ENCODE data around the gene PAK5.

Gene PAK5

DNA sequence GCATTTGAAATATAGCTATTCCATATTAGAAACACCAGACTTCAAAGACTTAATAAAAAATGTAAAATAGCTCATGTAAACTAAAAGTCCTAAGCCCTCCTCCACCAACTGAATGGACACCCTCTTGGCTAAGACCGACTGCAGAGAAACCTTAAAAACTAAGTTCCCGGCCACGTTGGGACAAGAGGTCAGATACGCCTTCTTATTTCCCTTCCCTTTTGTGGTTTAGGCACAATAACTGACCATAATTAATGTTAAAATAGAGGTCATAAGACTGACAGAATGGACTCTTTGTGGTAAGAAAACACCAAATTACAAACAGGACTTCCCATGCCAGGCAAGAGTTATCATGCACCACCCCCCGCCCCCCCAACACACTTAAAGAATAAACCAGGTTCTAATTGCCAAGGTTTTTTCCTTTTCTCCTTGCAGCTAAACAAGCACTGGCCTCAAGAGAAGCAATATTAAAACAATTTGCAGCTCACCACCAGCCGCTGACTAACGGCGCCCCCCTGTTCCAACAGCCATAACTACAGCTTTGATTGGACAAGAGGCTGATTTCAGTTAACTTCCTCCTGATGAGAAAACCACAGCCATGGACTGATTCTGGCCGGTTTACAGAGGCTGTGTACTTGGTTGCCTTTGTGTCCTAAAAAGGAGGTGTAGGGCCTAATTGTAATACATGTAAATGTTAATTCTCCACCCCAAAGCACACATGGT is 335.2 kb downstream of the PAK5 start:
- DNase-seq (ENCODE audit: low read depth), result no peak
- no peak overlapping the region for H3K4me3 ChIP-seq (replicated peaks; ENCODE audit: low read depth, low read length)
- TF ChIP-seq, protein P1, sequence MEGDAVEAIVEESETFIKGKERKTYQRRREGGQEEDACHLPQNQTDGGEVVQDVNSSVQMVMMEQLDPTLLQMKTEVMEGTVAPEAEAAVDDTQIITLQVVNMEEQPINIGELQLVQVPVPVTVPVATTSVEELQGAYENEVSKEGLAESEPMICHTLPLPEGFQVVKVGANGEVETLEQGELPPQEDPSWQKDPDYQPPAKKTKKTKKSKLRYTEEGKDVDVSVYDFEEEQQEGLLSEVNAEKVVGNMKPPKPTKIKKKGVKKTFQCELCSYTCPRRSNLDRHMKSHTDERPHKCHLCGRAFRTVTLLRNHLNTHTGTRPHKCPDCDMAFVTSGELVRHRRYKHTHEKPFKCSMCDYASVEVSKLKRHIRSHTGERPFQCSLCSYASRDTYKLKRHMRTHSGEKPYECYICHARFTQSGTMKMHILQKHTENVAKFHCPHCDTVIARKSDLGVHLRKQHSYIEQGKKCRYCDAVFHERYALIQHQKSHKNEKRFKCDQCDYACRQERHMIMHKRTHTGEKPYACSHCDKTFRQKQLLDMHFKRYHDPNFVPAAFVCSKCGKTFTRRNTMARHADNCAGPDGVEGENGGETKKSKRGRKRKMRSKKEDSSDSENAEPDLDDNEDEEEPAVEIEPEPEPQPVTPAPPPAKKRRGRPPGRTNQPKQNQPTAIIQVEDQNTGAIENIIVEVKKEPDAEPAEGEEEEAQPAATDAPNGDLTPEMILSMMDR (IDR thresholded peaks at IDR 0.05; ENCODE audit: low read length, missing control alignments), result no peak

DNA sequence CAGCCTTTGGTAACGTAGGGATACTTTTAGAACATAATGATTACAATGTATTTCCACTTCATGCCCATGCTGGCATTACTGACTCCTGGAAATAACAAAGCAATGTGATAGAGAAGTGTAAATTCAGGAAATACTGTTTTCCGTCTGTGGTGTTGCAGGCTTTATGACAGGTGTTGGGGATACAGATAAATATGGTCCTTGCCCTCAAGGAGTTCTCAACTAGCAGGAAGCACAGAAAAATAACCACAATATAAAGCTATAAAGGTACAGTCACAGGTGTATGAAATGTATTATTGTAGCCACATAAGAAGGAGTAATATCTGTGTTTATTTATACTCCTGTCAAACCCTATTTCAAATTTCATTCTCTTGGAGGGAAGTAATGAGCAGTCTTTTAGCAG is 337.4 kb downstream of the PAK5 start:
- H3K4me3 ChIP-seq (replicated peaks; ENCODE audit: low read depth, low read length), result no peak overlapping the region
- DNase-seq (ENCODE audit: low read depth), result no peak
- TF ChIP-seq, protein P1 (IDR thresholded peaks at IDR 0.05; ENCODE audit: low read length, missing control alignments), result no peak

DNA sequence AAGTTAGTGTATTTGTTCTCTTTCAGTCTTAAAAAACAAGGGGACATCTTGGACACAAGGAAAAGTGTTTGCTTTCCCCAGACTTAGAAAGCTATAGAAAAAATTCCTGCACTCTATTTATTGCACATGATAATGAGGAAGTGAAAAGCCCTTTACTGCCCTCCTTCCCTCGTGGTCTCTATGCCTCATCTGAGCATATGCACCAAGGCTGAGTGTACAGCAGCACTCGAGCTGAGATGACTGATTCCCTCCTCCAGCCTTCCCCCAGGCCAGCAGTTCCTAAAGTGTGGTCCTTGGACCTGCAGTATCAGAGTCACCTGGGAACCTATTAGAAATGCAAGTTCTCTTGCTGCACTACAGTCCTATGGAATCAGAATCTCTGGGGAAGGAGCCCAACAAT is 338.8 kb downstream of the PAK5 start:
- TF ChIP-seq, protein P1 (IDR thresholded peaks at IDR 0.05; ENCODE audit: low read length, missing control alignments), result no peak
- H3K4me3 ChIP-seq (replicated peaks; ENCODE audit: low read depth, low read length), result no peak overlapping the region
- no peak for DNase-seq (ENCODE audit: low read depth)

DNA sequence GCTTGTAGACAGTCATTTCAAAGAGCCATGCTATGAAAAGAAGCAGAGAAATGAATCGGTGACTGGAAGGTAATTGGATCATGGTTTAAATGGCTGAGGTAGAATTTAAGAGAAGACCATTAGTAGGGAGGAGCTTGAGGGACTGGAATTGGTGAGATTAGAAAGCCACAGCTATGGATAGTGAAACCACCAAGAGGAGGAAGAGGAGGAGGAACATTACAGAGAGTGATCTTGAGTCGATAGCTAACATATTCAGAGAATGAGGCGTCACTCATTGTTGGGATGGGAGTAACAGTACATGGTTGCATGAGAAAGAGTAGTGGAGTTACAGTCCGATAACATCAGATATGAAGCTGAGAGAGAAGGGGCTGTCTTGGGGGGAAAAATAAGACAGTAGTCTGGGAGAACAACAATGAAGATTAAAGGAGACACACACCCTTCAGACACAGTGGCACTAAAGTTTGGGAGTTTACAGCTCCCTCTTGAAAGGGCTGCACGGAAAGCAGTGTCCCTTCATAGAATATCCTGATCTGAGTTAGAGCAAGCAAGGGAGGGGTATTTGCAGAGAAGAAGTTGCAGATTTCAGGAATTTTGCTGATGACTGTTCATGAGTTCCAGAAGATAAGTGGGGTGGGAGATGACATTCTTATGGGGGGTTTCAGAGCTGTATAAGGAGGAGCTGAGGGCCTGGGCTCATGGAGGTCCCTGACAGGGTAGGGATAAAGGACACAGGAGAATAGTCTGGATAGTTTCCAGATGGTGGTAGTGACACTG is 339.6 kb downstream of the PAK5 start:
- TF ChIP-seq, protein P1 (IDR thresholded peaks at IDR 0.05; ENCODE audit: low read length, missing control alignments), result no peak
- no peak for DNase-seq (ENCODE audit: low read depth)

DNA sequence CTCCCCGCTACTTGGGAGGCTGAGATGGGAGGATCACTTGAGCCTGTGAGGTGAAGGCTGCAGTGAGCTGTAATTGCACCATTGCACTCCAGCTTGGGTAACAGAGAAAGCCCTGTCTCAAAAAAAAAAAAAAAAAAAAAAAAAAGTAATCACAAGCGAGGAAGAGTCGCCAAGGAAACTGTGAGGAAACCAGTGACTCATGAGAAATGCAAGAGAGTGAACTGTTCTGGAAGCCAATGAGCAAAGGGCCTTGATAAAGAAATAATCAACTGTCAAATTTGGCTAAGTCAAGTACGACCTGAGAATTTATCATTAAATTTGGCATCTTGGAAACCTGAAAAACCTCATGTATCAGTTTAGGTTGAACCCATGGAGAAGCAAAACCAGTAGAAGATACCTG is 340.6 kb downstream of the PAK5 start:
- no peak overlapping the region for H3K4me3 ChIP-seq (replicated peaks; ENCODE audit: low read depth, low read length)
- TF ChIP-seq, protein P1 (IDR thresholded peaks at IDR 0.05; ENCODE audit: low read length, missing control alignments), result no peak
- no peak for DNase-seq (ENCODE audit: low read depth)

More for the DNA sequence above, 339.6 kb downstream of the PAK5 start:
- H3K4me3 ChIP-seq (replicated peaks; ENCODE audit: low read depth, low read length), result no peak overlapping the region

DNA sequence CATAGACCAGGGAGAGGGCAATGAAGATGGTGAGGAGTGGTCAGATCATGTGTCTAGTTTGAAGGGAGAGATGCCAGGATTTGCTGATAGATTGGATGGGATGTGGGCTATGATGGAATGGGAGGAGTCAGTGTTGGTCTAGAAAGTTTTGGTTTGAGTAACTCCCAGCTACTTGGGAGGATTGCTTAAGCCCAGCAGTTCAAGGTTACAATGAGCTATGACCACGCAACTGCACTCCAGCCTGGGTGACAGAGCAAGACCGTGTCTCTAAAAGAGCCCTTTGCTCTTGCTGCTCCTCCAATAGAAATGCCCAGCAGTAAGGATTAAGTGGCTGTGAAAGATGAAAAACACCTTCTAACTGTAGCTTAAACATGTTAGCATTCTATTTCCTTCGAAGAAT is 342.7 kb downstream of the PAK5 start:
- H3K4me3 ChIP-seq (replicated peaks; ENCODE audit: low read depth, low read length), result no peak overlapping the region
- DNase-seq (ENCODE audit: low read depth), result no peak
- TF ChIP-seq, protein P1 (IDR thresholded peaks at IDR 0.05; ENCODE audit: low read length, missing control alignments), result no peak

All from fibroblast of pulmonary artery (primary cell).